ENCODE data around the gene TBC1D25.

Gene TBC1D25

GRCh38 chrX:48576108-48576507 lies 36.6 kb downstream of the TBC1D25 start:
- peak overlapping the region; percentile 49 for H3K4me2 ChIP-seq (ENCODE audit: low read length, poor library complexity, severe bottlenecking)
- H2BK15ac ChIP-seq (ENCODE audit: low read depth, poor library complexity, severe bottlenecking), result no peak overlapping the region

GRCh38 chrX:48578661-48579128 lies 39.2 kb downstream of the TBC1D25 start:
- Histone ChIP-seq H3K27me3 (ENCODE audit: control insufficient read depth in 1 of 2, insufficient read depth in 1 of 2, low read length in 2 of 2) (no peaks in the 10 kb centered on the region), H3K27ac (ENCODE audit: low read length, poor library complexity, severe bottlenecking) (no peak overlapping the region), H3K4me2 (ENCODE audit: low read length, poor library complexity, severe bottlenecking) (no peak overlapping the region)

More at GRCh38 chrX:48576108-48576507, 36.6 kb downstream of the TBC1D25 start:
- H2BK12ac ChIP-seq (ENCODE audit: low read length in 2 of 2), result no peak overlapping the region
- H3K9ac ChIP-seq (ENCODE audit: low read length), result peak overlapping the region; percentile 100
- H3K27ac ChIP-seq (ENCODE audit: low read length, poor library complexity, severe bottlenecking), result no peak overlapping the region
- peak overlapping the region in 1 of 2 experiments; percentile 84 for H3K4ac ChIP-seq (ENCODE audit: low read depth in 1 of 2, low read length in 2 of 2)
- H3K79me1 ChIP-seq (replicated peaks; ENCODE audit: low read length, poor library complexity, severe bottlenecking), result no peaks in the 10 kb centered on the region
- peaks cover 21 to 53% of the 10 kb centered on the region in 2 experiments for H3K36me3 ChIP-seq (ENCODE audit: control insufficient read depth in 1 of 2, insufficient read depth in 2 of 2, low read depth in 1 of 2, low read length in 2 of 2)
- H3K18ac ChIP-seq (ENCODE audit: low read depth in 1 of 2, low read length in 2 of 2), result no peak overlapping the region
- no peak overlapping the region for H2BK120ac ChIP-seq (ENCODE audit: low read depth, low read length)
- DNase-seq, result no peak
- H3K4me1 ChIP-seq (ENCODE audit: control insufficient read depth, insufficient read depth, low read depth, low read length), result peaks cover 12% of the 10 kb centered on the region
- H2AFZ ChIP-seq (ENCODE audit: low read depth, low read length), result no peak overlapping the region
- peak overlapping the region; percentile 23 to 92 for H3K4me3 ChIP-seq (ENCODE audit: insufficient read depth in 1 of 2, low read depth in 1 of 2, low read length in 2 of 2)
- H2AK5ac ChIP-seq (ENCODE audit: low read length, severe bottlenecking), result no peak overlapping the region
- no peak overlapping the region for H3K14ac ChIP-seq (ENCODE audit: low read length in 2 of 2)
- H4K8ac ChIP-seq (ENCODE audit: low read length), result no peak overlapping the region
- no peaks in the 10 kb centered on the region for H3K27me3 ChIP-seq (ENCODE audit: control insufficient read depth in 1 of 2, insufficient read depth in 1 of 2, low read length in 2 of 2)
- H2BK5ac ChIP-seq (ENCODE audit: low read depth, low read length, poor library complexity, severe bottlenecking), result no peak overlapping the region
- WGBS, result 57% methylated on average over 6 of the region's 6 CpGs
- H3K9me3 ChIP-seq (ENCODE audit: control insufficient read depth, low read length), result no peaks in the 10 kb centered on the region
- H4K91ac ChIP-seq (ENCODE audit: low read length), result no peak overlapping the region
- no peak overlapping the region for H3K23ac ChIP-seq (ENCODE audit: low read length in 2 of 2)

GRCh38 chrX:48579259-48579658 lies 39.7 kb downstream of the TBC1D25 start:
- H3K23ac ChIP-seq (ENCODE audit: low read length in 2 of 2), result no peak overlapping the region
- H3K4ac ChIP-seq (ENCODE audit: low read depth in 1 of 2, low read length in 2 of 2), result no peak overlapping the region
- no peak overlapping the region for H2AFZ ChIP-seq (ENCODE audit: low read depth, low read length)
- no peak overlapping the region for H3K14ac ChIP-seq (ENCODE audit: low read length in 2 of 2)
- H2BK5ac ChIP-seq (ENCODE audit: low read depth, low read length, poor library complexity, severe bottlenecking), result no peak overlapping the region
- no peaks in the 10 kb centered on the region for H3K79me1 ChIP-seq (replicated peaks; ENCODE audit: low read length, poor library complexity, severe bottlenecking)
- no peak overlapping the region for H2BK120ac ChIP-seq (ENCODE audit: low read depth, low read length)
- no peaks in the 10 kb centered on the region for H3K27me3 ChIP-seq (ENCODE audit: control insufficient read depth in 1 of 2, insufficient read depth in 1 of 2, low read length in 2 of 2)
- H4K91ac ChIP-seq (ENCODE audit: low read length), result no peak overlapping the region
- no peak overlapping the region for H3K4me3 ChIP-seq (ENCODE audit: insufficient read depth in 1 of 2, low read depth in 1 of 2, low read length in 2 of 2)
- 100% methylated on average over 2 of the region's 3 CpGs for WGBS
- peaks cover 21 to 53% of the 10 kb centered on the region in 2 experiments for H3K36me3 ChIP-seq (ENCODE audit: control insufficient read depth in 1 of 2, insufficient read depth in 2 of 2, low read depth in 1 of 2, low read length in 2 of 2)
- no peaks in the 10 kb centered on the region for H3K9me3 ChIP-seq (ENCODE audit: control insufficient read depth, low read length)
- H3K4me2 ChIP-seq (ENCODE audit: low read length, poor library complexity, severe bottlenecking), result no peak overlapping the region
- peak overlapping the region; percentile 30 for H4K8ac ChIP-seq (ENCODE audit: low read length)
- peaks cover 9% of the 10 kb centered on the region for H3K4me1 ChIP-seq (ENCODE audit: control insufficient read depth, insufficient read depth, low read depth, low read length)
- no peak overlapping the region for H3K9ac ChIP-seq (ENCODE audit: low read length)
- no peak overlapping the region for H2BK15ac ChIP-seq (ENCODE audit: low read depth, poor library complexity, severe bottlenecking)
- H2AK5ac ChIP-seq (ENCODE audit: low read length, severe bottlenecking), result no peak overlapping the region
- no peak overlapping the region for H3K18ac ChIP-seq (ENCODE audit: low read depth in 1 of 2, low read length in 2 of 2)
- DNase-seq, result no peak
- H2BK12ac ChIP-seq (ENCODE audit: low read length in 2 of 2), result no peak overlapping the region
- no peak overlapping the region for H3K27ac ChIP-seq (ENCODE audit: low read length, poor library complexity, severe bottlenecking)

More at GRCh38 chrX:48578661-48579128, 39.2 kb downstream of the TBC1D25 start:
- Histone ChIP-seq H3K4me1 (ENCODE audit: control insufficient read depth, insufficient read depth, low read depth, low read length) (peaks cover 10% of the 10 kb centered on the region), H3K9ac (ENCODE audit: low read length) (no peak overlapping the region), H2BK5ac (ENCODE audit: low read depth, low read length, poor library complexity, severe bottlenecking) (no peak overlapping the region), H4K8ac (ENCODE audit: low read length) (no peak overlapping the region), H2AFZ (ENCODE audit: low read depth, low read length) (no peak overlapping the region), H3K23ac (ENCODE audit: low read length in 2 of 2) (no peak overlapping the region), H2AK5ac (ENCODE audit: low read length, severe bottlenecking) (no peak overlapping the region), H3K4ac (ENCODE audit: low read depth in 1 of 2, low read length in 2 of 2) (no peak overlapping the region), H3K4me3 (ENCODE audit: insufficient read depth in 1 of 2, low read depth in 1 of 2, low read length in 2 of 2) (no peak overlapping the region), H3K79me1 (replicated peaks; ENCODE audit: low read length, poor library complexity, severe bottlenecking) (no peaks in the 10 kb centered on the region), H3K9me3 (ENCODE audit: control insufficient read depth, low read length) (no peaks in the 10 kb centered on the region), H2BK15ac (ENCODE audit: low read depth, poor library complexity, severe bottlenecking) (no peak overlapping the region), H3K14ac (ENCODE audit: low read length in 2 of 2) (no peak overlapping the region), H3K18ac (ENCODE audit: low read depth in 1 of 2, low read length in 2 of 2) (no peak overlapping the region), H2BK120ac (ENCODE audit: low read depth, low read length) (no peak overlapping the region), H2BK12ac (ENCODE audit: low read length in 2 of 2) (no peak overlapping the region), H3K36me3 (ENCODE audit: control insufficient read depth in 1 of 2, insufficient read depth in 2 of 2, low read depth in 1 of 2, low read length in 2 of 2) (peaks cover 21 to 53% of the 10 kb centered on the region in 2 experiments), H4K91ac (ENCODE audit: low read length) (no peak overlapping the region)
- no peak for DNase-seq
- WGBS, result 100% methylated on average over 1 of the region's 2 CpGs

GRCh38 chrX:48580662-48581061 lies 41.1 kb downstream of the TBC1D25 start:
- Histone ChIP-seq H4K91ac (ENCODE audit: low read length) (no peak overlapping the region), H2BK15ac (ENCODE audit: low read depth, poor library complexity, severe bottlenecking) (no peak overlapping the region), H3K36me3 (ENCODE audit: control insufficient read depth in 1 of 2, insufficient read depth in 2 of 2, low read depth in 1 of 2, low read length in 2 of 2) (peaks cover 15 to 45% of the 10 kb centered on the region in 2 experiments), H2BK120ac (ENCODE audit: low read depth, low read length) (no peak overlapping the region), H3K27ac (ENCODE audit: low read length, poor library complexity, severe bottlenecking) (no peak overlapping the region), H2BK5ac (ENCODE audit: low read depth, low read length, poor library complexity, severe bottlenecking) (no peak overlapping the region), H2BK12ac (ENCODE audit: low read length in 2 of 2) (no peak overlapping the region), H3K4me2 (ENCODE audit: low read length, poor library complexity, severe bottlenecking) (no peak overlapping the region), H3K4ac (ENCODE audit: low read depth in 1 of 2, low read length in 2 of 2) (no peak overlapping the region), H2AFZ (ENCODE audit: low read depth, low read length) (no peak overlapping the region), H3K79me1 (replicated peaks; ENCODE audit: low read length, poor library complexity, severe bottlenecking) (no peaks in the 10 kb centered on the region), H3K18ac (ENCODE audit: low read depth in 1 of 2, low read length in 2 of 2) (no peak overlapping the region), H3K27me3 (ENCODE audit: control insufficient read depth in 1 of 2, insufficient read depth in 1 of 2, low read length in 2 of 2) (no peaks in the 10 kb centered on the region), H3K9me3 (ENCODE audit: control insufficient read depth, low read length) (no peaks in the 10 kb centered on the region), H2AK5ac (ENCODE audit: low read length, severe bottlenecking) (no peak overlapping the region), H3K23ac (ENCODE audit: low read length in 2 of 2) (no peak overlapping the region), H3K9ac (ENCODE audit: low read length) (no peak overlapping the region), H3K4me1 (ENCODE audit: control insufficient read depth, insufficient read depth, low read depth, low read length) (peaks cover 6% of the 10 kb centered on the region), H3K4me3 (ENCODE audit: insufficient read depth in 1 of 2, low read depth in 1 of 2, low read length in 2 of 2) (no peak overlapping the region), H3K14ac (ENCODE audit: low read length in 2 of 2) (no peak overlapping the region), H4K8ac (ENCODE audit: low read length) (no peak overlapping the region)
- no peak for DNase-seq
- WGBS, result no CpG with 5 or more reads among the region's 1 CpG

All from mesenchymal stem cell (in vitro differentiated cells and primary cell).